Karpas-422 (cell line): ENCODE results near the gene CABLES1. TPM values are rescaled to one million over a fixed set of nuclear protein-coding genes. Genes with fewer than 3 reads are reported as not detected.

Experiments used
- DNase-seq: peaks from one replicate; pipeline ENCODE4 v3.0.0-alpha.2; 2015
- H2AFZ ChIP-seq: fragments of 200-600 bp; sonication (generic); 2 replicates; pipeline ENCODE4 v1.6.1; 2014; ENCODE audit warnings: antibody characterized with exemption, low read length, mixed read lengths
- H3K27ac ChIP-seq: fragments of 200-600 bp; sonication (generic); 2 replicates; pipeline ENCODE4 v1.5.1; 2014; ENCODE audit warnings: mild to moderate bottlenecking, low read length, moderate library complexity
- H3K27me3 ChIP-seq: fragments of 200-600 bp; sonication (generic); 2 replicates; pipeline ENCODE4 v1.6.1; 2014; ENCODE audit warnings: low read length, mixed read lengths
- H3K36me3 ChIP-seq: fragments of 200-600 bp; sonication (generic); 2 replicates; pipeline ENCODE4 v1.6.1; 2014; ENCODE audit warnings: low read length, mixed read lengths; ENCODE audit not compliant: insufficient read depth
- H3K4me1 ChIP-seq: fragments of 200-600 bp; sonication (generic); 2 replicates; pipeline ENCODE4 v1.6.1; 2014; ENCODE audit warnings: mild to moderate bottlenecking, low read length, mixed read lengths
- H3K4me2 ChIP-seq: fragments of 200-600 bp; sonication (generic); 2 replicates; pipeline ENCODE4 v1.6.1; 2014; ENCODE audit warnings: low read length, low read depth, mild to moderate bottlenecking; ENCODE audit not compliant: poor library complexity, severe bottlenecking
- H3K4me3 ChIP-seq: fragments of 200-600 bp; sonication (generic); 2 replicates; pipeline ENCODE4 v1.5.1; 2014; ENCODE audit warnings: mild to moderate bottlenecking, antibody characterized with exemption, low read length, mixed read lengths
- H3K79me2 ChIP-seq: fragments of 200-600 bp; sonication (generic); 2 replicates; pipeline ENCODE4 v1.6.1; 2014; ENCODE audit warnings: mild to moderate bottlenecking, low read length, mixed read lengths
- H3K9ac ChIP-seq: fragments of 200-600 bp; sonication (generic); 2 replicates; pipeline ENCODE4 v1.6.0; 2014; ENCODE audit warnings: low read length
- H3K9me2 ChIP-seq: fragments of 200-600 bp; sonication (generic), shearing (Covaris generic); replicated peaks from 2 replicates; pipeline ENCODE4 v1.6.0; 2014; ENCODE audit warnings: mild to moderate bottlenecking, low read length, moderate library complexity; ENCODE audit not compliant: insufficient read depth
- H3K9me3 ChIP-seq: fragments of 300-700, 200-600 bp; sonication (generic); 2 replicates; pipeline ENCODE4 v1.6.1; 2014; ENCODE audit warnings: low read length, mixed read lengths
- H4K20me1 ChIP-seq: fragments of 200-600 bp; sonication (generic); 2 replicates; pipeline ENCODE4 v1.6.1; 2014; ENCODE audit warnings: mild to moderate bottlenecking, antibody characterized with exemption, low read length, low read depth; ENCODE audit not compliant: insufficient read depth
- total RNA-seq: library from RNA; depleted of rRNA; stranded (reverse); fragments of >200 nt; shearing (Covaris generic); gene quantifications from 2 replicates; pipeline ENCODE4 v1.2.3, GENCODE V29; 2014; ENCODE audit warnings: low replicate concordance

CABLES1 gene
- total RNA-seq, 1 experiment from 2014 or later, result not detected

DNA sequence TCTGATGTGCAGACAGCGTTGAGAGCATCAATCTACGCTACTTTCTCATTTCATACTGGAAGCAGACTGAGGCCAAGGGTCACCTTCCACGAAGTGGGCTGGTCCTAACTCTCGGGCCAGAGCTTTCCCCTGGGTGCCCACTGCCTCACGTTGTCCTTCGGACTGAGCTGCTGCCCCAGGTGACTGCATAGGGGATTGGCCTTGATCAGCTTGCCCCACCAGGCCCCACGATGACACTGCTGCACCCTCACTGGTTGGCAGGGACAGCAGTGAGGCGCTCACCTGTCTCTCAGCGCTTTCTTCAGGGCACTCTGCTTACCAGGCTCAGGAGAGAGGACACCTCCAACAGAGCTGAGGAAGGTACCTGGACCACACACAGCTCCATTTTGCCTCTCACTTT, 47.3 kb downstream of the CABLES1 start:
- H3K9me3 ChIP-seq, result no peaks in the 10 kb centered on the region
- no peak overlapping the region for H3K9ac ChIP-seq
- no peaks in the 10 kb centered on the region for H4K20me1 ChIP-seq
- H3K79me2 ChIP-seq, result no peaks in the 10 kb centered on the region
- H2AFZ ChIP-seq, result no peak overlapping the region
- no peaks in the 10 kb centered on the region for H3K36me3 ChIP-seq
- H3K27ac ChIP-seq, result no peak overlapping the region
- peaks cover 29% of the 10 kb centered on the region for H3K4me1 ChIP-seq
- H3K4me2 ChIP-seq, result no peak overlapping the region
- no peaks in the 10 kb centered on the region for H3K9me2 ChIP-seq
- no peak for DNase-seq
- H3K4me3 ChIP-seq, result no peak overlapping the region
- no peaks in the 10 kb centered on the region for H3K27me3 ChIP-seq

DNA sequence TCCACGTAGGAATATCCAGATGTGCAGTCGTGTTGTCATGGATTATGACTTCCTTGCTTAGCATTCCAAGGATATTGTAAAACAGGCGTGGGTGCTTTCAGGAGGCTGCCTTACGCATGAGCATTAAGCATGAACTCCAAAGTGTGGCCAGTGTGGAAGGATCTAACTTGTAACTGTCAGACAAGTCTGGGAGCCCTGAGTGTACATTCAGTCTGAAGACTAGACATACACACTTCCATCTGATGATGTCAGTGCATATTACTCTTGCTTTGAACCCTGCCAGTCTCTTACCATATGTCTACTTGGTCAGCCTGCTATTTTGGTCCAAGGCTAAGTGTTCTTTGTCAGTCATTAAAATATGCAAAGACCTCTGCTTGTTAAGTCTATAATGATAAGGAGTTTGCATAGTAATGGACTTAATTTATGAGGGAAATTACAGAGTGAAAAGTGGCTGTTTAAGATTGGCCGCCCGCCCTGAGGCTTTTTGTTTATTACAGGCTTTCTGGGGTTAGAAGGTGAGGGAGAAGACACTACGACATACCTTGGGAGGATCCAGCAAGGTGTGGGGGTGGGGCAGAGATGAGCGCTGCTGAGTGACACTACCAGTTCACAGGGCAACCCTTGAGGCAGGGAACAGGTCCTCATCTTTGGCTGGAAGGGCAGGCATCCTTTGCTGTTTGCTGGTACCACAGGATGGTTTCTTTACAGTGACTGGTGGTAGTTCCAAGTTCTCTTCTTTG, 48.3 kb downstream of the CABLES1 start:
- Histone ChIP-seq H3K9me3 (no peaks in the 10 kb centered on the region), H3K9me2 (no peaks in the 10 kb centered on the region), H3K36me3 (no peaks in the 10 kb centered on the region), H4K20me1 (no peaks in the 10 kb centered on the region), H3K9ac (no peak overlapping the region), H3K79me2 (no peaks in the 10 kb centered on the region), H2AFZ (no peak overlapping the region), H3K27ac (no peak overlapping the region), H3K4me2 (no peak overlapping the region), H3K27me3 (no peaks in the 10 kb centered on the region), H3K4me1 (peaks cover 34% of the 10 kb centered on the region), H3K4me3 (no peak overlapping the region)
- no peak for DNase-seq

DNA sequence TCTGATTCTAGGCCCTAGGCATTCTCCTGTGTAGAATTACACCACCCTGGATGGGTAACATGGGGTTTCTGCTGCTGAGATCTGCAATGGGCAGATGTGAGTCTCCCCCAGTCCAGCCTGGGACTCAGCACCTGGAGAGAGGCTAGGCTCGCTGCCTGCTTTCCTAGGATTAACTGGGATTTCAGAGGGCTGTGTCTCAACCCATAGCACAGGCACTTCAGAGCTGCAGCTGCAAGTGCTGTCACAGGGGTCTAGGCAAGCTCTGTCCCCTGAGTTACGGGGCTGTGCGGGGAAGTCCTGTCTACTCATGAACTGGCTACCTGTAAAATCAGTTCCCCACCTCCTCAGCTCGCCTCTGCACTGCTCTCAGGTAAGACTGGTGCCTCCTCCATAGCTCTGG, 51.5 kb downstream of the CABLES1 start:
- Histone ChIP-seq H3K27me3 (no peaks in the 10 kb centered on the region), H3K9ac (no peak overlapping the region), H2AFZ (no peak overlapping the region), H4K20me1 (no peaks in the 10 kb centered on the region), H3K36me3 (no peaks in the 10 kb centered on the region), H3K27ac (no peak overlapping the region), H3K4me2 (no peak overlapping the region), H3K4me1 (peaks cover 36% of the 10 kb centered on the region), H3K79me2 (no peaks in the 10 kb centered on the region), H3K9me2 (no peaks in the 10 kb centered on the region), H3K9me3 (no peaks in the 10 kb centered on the region), H3K4me3 (no peak overlapping the region)
- no peak for DNase-seq

DNA sequence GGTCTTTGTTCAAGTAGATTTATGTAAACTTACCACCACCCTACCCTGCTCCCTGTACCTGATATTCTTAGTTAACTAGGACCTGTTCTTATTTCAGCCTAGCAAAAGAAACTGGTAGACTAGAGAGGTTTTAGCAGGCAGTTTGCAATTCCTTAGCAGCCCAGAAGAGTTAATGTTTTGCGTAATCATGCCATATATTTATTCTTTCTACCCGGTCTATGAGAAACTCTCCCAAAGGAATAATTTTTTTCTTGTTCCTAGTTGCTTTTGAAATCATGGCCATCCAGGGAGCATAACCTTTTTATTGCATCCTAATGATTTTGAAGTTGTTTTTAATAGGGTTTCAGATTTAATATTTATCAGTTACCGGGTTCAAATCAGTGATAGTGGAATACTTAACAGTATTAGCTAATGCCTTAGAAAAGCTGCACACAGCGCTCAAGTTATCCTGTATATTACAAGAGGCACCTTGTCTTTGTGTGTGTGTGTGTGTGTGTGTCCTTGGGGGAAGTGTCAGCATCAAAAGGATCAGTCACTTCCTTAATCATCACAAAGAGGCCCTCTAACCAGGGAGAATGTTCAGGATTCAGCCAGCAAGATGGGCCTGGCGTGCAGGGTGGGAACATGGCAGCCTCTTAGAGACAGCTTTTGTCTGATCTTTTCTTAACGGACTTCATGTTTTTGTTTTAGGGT, 52.9 kb downstream of the CABLES1 start:
- Histone ChIP-seq H3K27me3 (no peaks in the 10 kb centered on the region), H2AFZ (no peak overlapping the region), H3K79me2 (no peaks in the 10 kb centered on the region), H3K4me1 (peaks cover 27% of the 10 kb centered on the region), H3K36me3 (no peaks in the 10 kb centered on the region), H3K9me3 (no peaks in the 10 kb centered on the region), H3K4me3 (no peak overlapping the region), H3K4me2 (no peak overlapping the region), H3K9me2 (no peaks in the 10 kb centered on the region), H3K27ac (no peak overlapping the region), H4K20me1 (no peaks in the 10 kb centered on the region), H3K9ac (no peak overlapping the region)
- DNase-seq, result no peak

DNA sequence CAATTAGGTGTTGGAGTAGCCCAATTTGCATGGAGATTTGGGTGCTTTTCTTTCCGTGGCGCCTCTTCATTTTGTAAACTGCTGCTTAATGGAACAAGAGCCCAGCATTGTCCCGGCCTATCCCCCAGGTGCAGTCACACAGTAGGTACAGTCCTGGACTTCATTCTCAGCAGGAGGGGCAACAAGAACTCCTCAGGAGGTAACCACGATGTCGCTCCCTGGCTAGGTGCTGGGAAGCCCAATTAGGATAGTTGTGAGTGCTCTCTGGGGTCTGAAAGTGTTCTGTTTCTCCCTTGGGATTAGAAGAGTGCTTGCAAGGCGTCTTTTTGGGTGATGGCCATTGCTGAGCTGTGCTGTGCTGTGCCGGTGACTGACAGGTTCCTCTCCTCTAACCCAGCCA, 53.8 kb downstream of the CABLES1 start:
- Histone ChIP-seq H2AFZ (no peak overlapping the region), H3K4me2 (peak overlapping the region; percentile 32), H4K20me1 (no peaks in the 10 kb centered on the region), H3K36me3 (no peaks in the 10 kb centered on the region), H3K4me1 (peaks cover 18% of the 10 kb centered on the region), H3K27ac (no peak overlapping the region), H3K79me2 (no peaks in the 10 kb centered on the region), H3K9ac (no peak overlapping the region), H3K9me2 (no peaks in the 10 kb centered on the region), H3K9me3 (no peaks in the 10 kb centered on the region), H3K27me3 (no peaks in the 10 kb centered on the region), H3K4me3 (no peak overlapping the region)
- DNase-seq, result peak; percentile 61

DNA sequence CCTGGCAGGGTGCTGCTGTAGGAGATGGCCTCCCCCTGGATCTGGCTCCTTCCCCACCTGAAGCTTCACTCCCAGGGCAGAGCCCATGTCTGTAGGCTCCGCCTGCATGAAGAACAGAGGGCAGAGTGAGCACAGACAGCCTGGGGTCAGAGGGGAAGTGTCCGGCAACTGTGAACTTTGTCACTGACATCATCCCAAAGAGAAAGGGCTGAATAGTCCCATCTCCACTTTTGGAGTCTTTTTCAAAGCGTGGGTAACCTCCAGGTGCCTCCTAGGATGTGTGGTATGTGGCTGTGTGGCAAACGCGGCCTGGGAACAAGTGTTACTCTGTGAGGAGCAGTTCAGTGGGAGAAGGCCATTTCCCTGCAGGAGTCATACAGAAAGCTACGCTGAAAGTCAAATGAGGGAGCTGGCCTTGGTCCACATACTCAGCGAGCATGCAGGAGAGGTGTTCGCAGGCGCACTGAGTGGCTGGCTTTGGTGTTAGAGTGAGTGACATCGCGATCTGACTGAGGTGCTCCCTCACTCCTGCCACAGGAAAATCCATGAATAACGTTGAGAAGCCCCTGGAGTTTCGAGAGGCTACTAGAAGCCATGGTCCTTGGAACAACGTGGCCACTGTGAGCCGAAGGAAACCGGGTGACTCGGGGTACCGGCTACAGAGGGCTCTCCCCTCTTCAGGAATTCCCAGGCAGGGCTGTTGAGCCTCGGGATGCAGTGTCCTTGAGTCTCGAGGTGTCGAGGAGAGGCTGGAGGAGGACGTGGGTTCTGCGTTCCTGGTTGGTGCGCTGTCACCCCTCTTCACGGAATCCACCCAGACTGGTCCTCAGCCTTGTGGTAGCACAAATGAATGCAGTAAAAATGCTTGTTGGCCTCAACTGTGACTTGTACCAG, 54.7 kb downstream of the CABLES1 start:
- H3K4me1 ChIP-seq, result peaks cover 18% of the 10 kb centered on the region
- no peak overlapping the region for H3K27ac ChIP-seq
- H3K36me3 ChIP-seq, result no peaks in the 10 kb centered on the region
- no peaks in the 10 kb centered on the region for H3K79me2 ChIP-seq
- H3K4me2 ChIP-seq, result no peak overlapping the region
- H4K20me1 ChIP-seq, result no peaks in the 10 kb centered on the region
- no peak overlapping the region for H2AFZ ChIP-seq
- no peaks in the 10 kb centered on the region for H3K27me3 ChIP-seq
- H3K9ac ChIP-seq, result no peak overlapping the region
- H3K9me3 ChIP-seq, result no peaks in the 10 kb centered on the region
- no peak for DNase-seq
- no peaks in the 10 kb centered on the region for H3K9me2 ChIP-seq
- H3K4me3 ChIP-seq, result no peak overlapping the region

DNA sequence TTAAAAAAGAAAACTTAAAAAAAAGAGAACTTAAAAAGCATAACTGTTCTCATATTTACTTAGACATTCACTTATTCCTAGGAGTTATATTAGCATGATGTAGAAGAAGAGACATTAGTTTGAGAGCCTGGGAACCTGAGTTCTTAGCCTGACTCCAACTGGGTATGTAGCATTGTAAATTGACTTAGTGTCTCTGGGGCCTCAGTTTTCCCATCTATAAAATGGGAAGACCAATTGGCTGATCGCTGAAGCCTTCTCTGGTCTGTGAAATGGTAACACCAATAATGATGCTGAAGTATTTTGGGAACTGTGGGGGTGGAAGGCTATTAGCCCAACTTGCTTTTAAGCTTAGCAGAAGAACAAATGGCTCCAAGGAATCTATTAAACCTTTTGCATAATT, 55.9 kb downstream of the CABLES1 start:
- Histone ChIP-seq H3K4me2 (no peak overlapping the region), H3K79me2 (no peaks in the 10 kb centered on the region), H3K27ac (no peak overlapping the region), H3K27me3 (no peaks in the 10 kb centered on the region), H4K20me1 (no peaks in the 10 kb centered on the region), H3K36me3 (no peaks in the 10 kb centered on the region), H3K4me1 (peaks cover 18% of the 10 kb centered on the region), H3K9me2 (no peaks in the 10 kb centered on the region), H3K4me3 (no peak overlapping the region), H3K9ac (no peak overlapping the region), H3K9me3 (no peaks in the 10 kb centered on the region), H2AFZ (no peak overlapping the region)
- no peak for DNase-seq

DNA sequence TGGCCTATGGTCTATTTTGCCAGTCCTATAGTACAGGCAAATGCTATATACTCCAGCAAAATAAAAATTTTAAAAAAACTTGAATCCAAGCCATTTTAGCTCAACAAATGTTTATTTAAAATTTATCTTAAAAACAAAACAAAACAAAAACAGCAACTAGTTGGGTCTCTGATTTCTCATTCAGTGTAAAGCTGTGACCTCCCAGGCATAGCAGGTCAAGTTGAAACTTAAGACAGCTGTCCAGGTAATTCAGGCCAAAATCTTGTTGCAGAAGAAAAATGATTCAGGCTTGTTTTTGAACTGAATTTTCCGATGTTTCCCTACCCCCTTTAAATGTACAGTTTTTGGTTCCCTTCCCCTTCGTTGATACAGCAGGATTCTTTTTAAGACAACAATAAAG, 58.5 kb downstream of the CABLES1 start:
- Histone ChIP-seq H3K27me3 (no peaks in the 10 kb centered on the region), H3K9ac (no peak overlapping the region), H3K27ac (no peak overlapping the region), H3K79me2 (no peaks in the 10 kb centered on the region), H2AFZ (no peak overlapping the region), H4K20me1 (no peaks in the 10 kb centered on the region), H3K9me3 (no peaks in the 10 kb centered on the region), H3K9me2 (no peaks in the 10 kb centered on the region), H3K4me3 (no peak overlapping the region), H3K4me2 (no peak overlapping the region), H3K36me3 (no peaks in the 10 kb centered on the region), H3K4me1 (peaks cover 11% of the 10 kb centered on the region)
- DNase-seq, result no peak
